Liver (tissue), 9 donors: ENCODE results near the gene GPX5. TPM values are rescaled to one million over a fixed set of nuclear protein-coding genes. Genes with fewer than 3 reads are reported as not detected.

Experiments
- DNase-seq: peaks from one replicate; pipeline ENCODE4 v3.0.0-alpha.2; 2017; ENCODE audit warnings: low spot score
- H3K27ac ChIP-seq, 2 donors: one replicate each; pipeline ENCODE4 v1.7.0; 2013; ENCODE audit warnings: inconsistent platforms in 2 of 2, low read length in 2 of 2, control low read depth in 1 of 2, low read depth in 1 of 2, mild to moderate bottlenecking in 1 of 2
- H3K27me3 ChIP-seq, 4 donors: one replicate each; pipeline versions ENCODE4 v1.6.1 to v1.7.0; 2013; ENCODE audit warnings: low read length in 3 of 4, inconsistent platforms in 1 of 4, mild to moderate bottlenecking in 1 of 4, moderate library complexity in 1 of 4; ENCODE audit not compliant: control insufficient read depth in 4 of 4, insufficient read depth in 4 of 4
- H3K36me3 ChIP-seq, 4 donors: one replicate each; pipeline versions ENCODE4 v1.6.1 to v1.7.0; 2013; ENCODE audit warnings: low read length in 3 of 4, mild to moderate bottlenecking in 3 of 4, low read depth in 1 of 4, moderate library complexity in 1 of 4; ENCODE audit not compliant: control insufficient read depth in 4 of 4, insufficient read depth in 3 of 4
- H3K4me1 ChIP-seq, 4 donors: one replicate each; pipeline versions ENCODE4 v1.6.1 to v1.7.0; 2013; ENCODE audit warnings: low read length in 3 of 4, mild to moderate bottlenecking in 3 of 4, moderate library complexity in 1 of 4; ENCODE audit not compliant: control insufficient read depth in 4 of 4, insufficient read depth in 4 of 4
- H3K4me3 ChIP-seq, 3 donors: one replicate each; pipeline versions ENCODE4 v1.6.1 to v1.7.0; 2013; ENCODE audit warnings: low read length in 3 of 3, control low read depth in 1 of 3, low read depth in 1 of 3, mild to moderate bottlenecking in 1 of 3
- H3K9ac ChIP-seq, 2 donors: one replicate each; pipeline ENCODE4 v1.7.0; 2013; ENCODE audit warnings: low read length in 2 of 2, mild to moderate bottlenecking in 2 of 2, moderate library complexity in 2 of 2, control low read depth in 1 of 2, low read depth in 1 of 2
- H3K9me3 ChIP-seq, 4 donors: one replicate each; pipeline versions ENCODE4 v1.6.1 to v1.7.0; 2013; ENCODE audit warnings: low read length in 3 of 4; ENCODE audit not compliant: control insufficient read depth in 4 of 4
- ATF3 ChIP-seq: IDR thresholded peaks from 2 replicates; pipeline ENCODE4 v1.6.1; 2016; ENCODE audit warnings: antibody characterized with exemption
- CTCF ChIP-seq: fragments of 150-350 bp; IDR thresholded peaks from 2 replicates; pipeline ENCODE4 v1.5.1; 2017; ENCODE audit warnings: improper control_type of control experiment, low read depth, low read length; ENCODE audit not compliant: missing input control
- FOXA1 ChIP-seq: IDR thresholded peaks from 2 replicates; pipeline ENCODE4 v1.6.1; 2016; ENCODE audit warnings: antibody characterized with exemption
- FOXA2 ChIP-seq: IDR thresholded peaks from 2 replicates; pipeline ENCODE4 v1.6.1; 2016; ENCODE audit warnings: antibody characterized with exemption
- GABPA ChIP-seq, 2 donors: IDR thresholded peaks in 1 of 2; conservative IDR thresholded peaks in 1 of 2; 2 replicates each; pipeline ENCODE4 v1.6.1; 2016; ENCODE audit warnings: antibody characterized with exemption in 2 of 2, mild to moderate bottlenecking in 1 of 2, moderate library complexity in 1 of 2
- HNF4A ChIP-seq, 2 donors: conservative IDR thresholded peaks; 2 replicates each; pipeline ENCODE4 v1.6.1; 2016; ENCODE audit warnings: antibody characterized with exemption in 2 of 2, mild to moderate bottlenecking in 2 of 2
- HNF4G ChIP-seq: IDR thresholded peaks from 2 replicates; pipeline ENCODE4 v1.6.1; 2016; ENCODE audit warnings: antibody characterized with exemption
- JUND ChIP-seq, 2 donors: IDR thresholded peaks; 2 replicates each; pipeline ENCODE4 v1.6.1; 2016; ENCODE audit warnings: antibody characterized with exemption in 2 of 2
- MAX ChIP-seq: IDR thresholded peaks from 2 replicates; pipeline ENCODE4 v1.6.1; 2016; ENCODE audit warnings: antibody characterized with exemption
- NR2F2 ChIP-seq: IDR thresholded peaks from 2 replicates; pipeline ENCODE4 v1.6.1; 2016; ENCODE audit warnings: antibody characterized with exemption
- RAD21 ChIP-seq, 2 donors: IDR thresholded peaks; 2 replicates each; pipeline ENCODE4 v1.6.1; 2016; ENCODE audit warnings: antibody characterized with exemption in 2 of 2, mild to moderate bottlenecking in 2 of 2
- REST ChIP-seq: IDR thresholded peaks from 2 replicates; pipeline ENCODE4 v1.6.1; 2016; ENCODE audit warnings: antibody characterized with exemption, mild to moderate bottlenecking
- RXRA ChIP-seq, 2 donors: IDR thresholded peaks; 2 replicates each; pipeline ENCODE4 v1.6.1; 2017 to 2018; ENCODE audit warnings: antibody characterized with exemption in 2 of 2, mild to moderate bottlenecking in 1 of 2
- SP1 ChIP-seq: IDR thresholded peaks from 2 replicates; pipeline ENCODE4 v1.6.1; 2018; ENCODE audit warnings: antibody characterized with exemption, mild to moderate bottlenecking
- TAF1 ChIP-seq: conservative IDR thresholded peaks from 2 replicates; pipeline ENCODE4 v1.6.1; 2016; ENCODE audit warnings: antibody characterized with exemption, mild to moderate bottlenecking
- YY1 ChIP-seq: IDR thresholded peaks from 2 replicates; pipeline ENCODE4 v1.6.1; 2016; ENCODE audit warnings: antibody characterized with exemption, mild to moderate bottlenecking
- ZBTB33 ChIP-seq: IDR thresholded peaks from 2 replicates; pipeline ENCODE4 v1.6.1; 2016; ENCODE audit warnings: antibody characterized with exemption
- WGBS: extraction: QIAGEN DNeasy Blood & Tissue Kit; methylation state at CpG from one replicate; pipeline ENCODE4 v1.1.7; 2013; 5-methylcytosine and 5-hydroxymethylcytosine counted together
- polyA plus RNA-seq, 2 donors: library from polyadenylated mRNA; stranded (reverse) in 1 of 2; unstranded in 1 of 2; fragments of 200-250 nt in 1 of 2; fragments of >200 nt in 1 of 2; fragmentation: Nextera tagmentation in 1 of 2; extraction: Ambion mirVana in 1 of 2; gene quantifications; one replicate each; pipeline versions ENCODE4 v1.2.1 to v1.2.3, GENCODE V29; 2013 to 2015
- total RNA-seq, 2 donors: library from RNA; depleted of rRNA; stranded (reverse); fragments of >200 nt; gene quantifications; one replicate each; pipeline ENCODE4 v1.2.3, GENCODE V29; 2014
- donor health status: healthy.
- donor health status: healthy.
- donor health status: healthy.
- donor health status: healthy.
- donor health status: healthy.

The GPX5 gene
- total and polyA plus RNA-seq, 4 donors: not detected

- TF ChIP-seq ATF3 (no peak), GABPA (IDR thresholded peaks at IDR 0.05 in 1 of 2, conservative IDR thresholded peaks at IDR 0.05 in 1 of 2) (no peak), JUND (IDR thresholded peaks at IDR 0.05) (no peak), FOXA2 (no peak)
These were observed 39.1 kb upstream of the GPX5 start (continued) for GRCh38 chr6:28486533-28486932.

GRCh38 chr6:28486988-28487742, 38.5 kb upstream of the GPX5 start:
- no peak for DNase-seq
- 71% methylated on average over 3 of the region's 3 CpGs for WGBS
- no peak overlapping the region for H3K27ac ChIP-seq
- TF ChIP-seq CTCF (no peak), MAX (no peak), TAF1 (no peak), HNF4A (conservative IDR thresholded peaks at IDR 0.05) (no peak), GABPA (IDR thresholded peaks at IDR 0.05 in 1 of 2, conservative IDR thresholded peaks at IDR 0.05 in 1 of 2) (no peak), HNF4G (no peak), JUND (IDR thresholded peaks at IDR 0.05) (no peak), YY1 (no peak), FOXA1 (no peak), RAD21 (IDR thresholded peaks at IDR 0.05) (no peak), ZBTB33 (no peak), ATF3 (no peak), SP1 (no peak), FOXA2 (no peak), NR2F2 (no peak)
- no peak overlapping the region for H3K9ac ChIP-seq
- peaks cover 0 to 3% (median 1%) of the 10 kb centered on the region in 4 donors for H3K4me1 ChIP-seq
- peaks cover 0 to 2% (median 0%) of the 10 kb centered on the region in 4 donors for H3K9me3 ChIP-seq
- peaks cover 0 to 13% (median 6%) of the 10 kb centered on the region in 4 donors for H3K27me3 ChIP-seq
- no peak overlapping the region for H3K4me3 ChIP-seq
- no peaks in the 10 kb centered on the region for H3K36me3 ChIP-seq

- H3K4me1 ChIP-seq: peaks cover 0 to 3% (median 1%) of the 10 kb centered on the region in 4 donors
- DNase-seq: no peak
- H3K36me3 ChIP-seq: no peaks in the 10 kb centered on the region
- H3K27me3 ChIP-seq: peaks cover 0 to 13% (median 6%) of the 10 kb centered on the region in 4 donors
- H3K9ac ChIP-seq: no peak overlapping the region
- no peak overlapping the region for H3K27ac ChIP-seq
- no peak overlapping the region for H3K4me3 ChIP-seq
- WGBS: 28% methylated on average over 14 of the region's 14 CpGs
- H3K9me3 ChIP-seq: peaks cover 0 to 2% (median 0%) of the 10 kb centered on the region in 4 donors
- TF ChIP-seq REST: no peak
- TF ChIP-seq NR2F2: no peak
- no peak for TF ChIP-seq FOXA2
- no peak for TF ChIP-seq ZBTB33
- no peak for TF ChIP-seq YY1
- TF ChIP-seq TAF1: no peak
- no peak for TF ChIP-seq RXRA (IDR thresholded peaks at IDR 0.05)
- TF ChIP-seq HNF4G: no peak
These were observed 36.7 kb upstream of the GPX5 start for GRCh38 chr6:28488916-28489365.
